Measurements from ENCODE around the gene ASB10.
A peak's percentile ranks its signal among the peaks of the same experiment; 100 is the strongest.

The ASB10 gene

DNA sequence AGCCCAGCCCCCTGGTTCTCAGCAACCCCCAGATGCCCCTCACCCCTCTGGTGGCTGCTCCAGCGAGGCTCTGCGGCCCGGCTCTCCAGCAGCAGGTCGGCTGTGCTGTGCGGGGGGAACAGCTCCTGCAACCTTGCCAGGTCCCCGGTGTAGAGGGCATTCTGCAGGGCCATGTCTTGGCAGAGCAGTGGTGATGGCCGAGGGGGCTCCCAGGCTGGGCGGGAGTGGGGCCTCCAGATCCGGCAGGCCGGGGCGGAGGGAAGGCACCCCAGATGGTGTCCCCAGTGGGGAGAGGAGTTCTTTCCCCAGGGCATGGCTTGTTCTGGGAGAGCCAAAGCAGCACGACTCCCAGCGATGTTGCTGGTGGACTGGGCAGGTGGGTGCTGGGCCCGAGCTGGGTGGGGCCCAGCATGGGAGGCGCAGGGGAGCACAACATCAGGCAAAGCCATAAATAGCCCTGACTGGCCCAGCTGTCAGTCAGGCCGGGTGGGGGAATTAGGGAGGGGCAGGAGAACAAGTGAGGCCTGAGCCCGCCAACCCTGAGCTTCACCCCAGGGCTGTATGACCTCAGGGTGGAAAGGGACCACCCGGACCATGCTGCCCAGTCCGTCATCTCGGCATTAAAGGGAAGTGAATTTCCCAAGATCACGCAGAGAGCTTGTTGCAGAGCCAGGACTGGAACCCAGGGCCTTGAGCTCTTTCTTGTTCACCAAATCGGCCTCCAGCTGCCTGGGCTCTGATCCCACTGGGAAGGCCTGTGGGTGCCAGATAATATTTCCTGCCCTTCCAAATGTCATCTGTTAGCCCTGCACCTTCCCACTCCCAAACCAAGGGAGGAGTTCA is 580 bp upstream of the ASB10 start:
- DNase-seq (ENCODE audit: low spot score): no peak

DNA sequence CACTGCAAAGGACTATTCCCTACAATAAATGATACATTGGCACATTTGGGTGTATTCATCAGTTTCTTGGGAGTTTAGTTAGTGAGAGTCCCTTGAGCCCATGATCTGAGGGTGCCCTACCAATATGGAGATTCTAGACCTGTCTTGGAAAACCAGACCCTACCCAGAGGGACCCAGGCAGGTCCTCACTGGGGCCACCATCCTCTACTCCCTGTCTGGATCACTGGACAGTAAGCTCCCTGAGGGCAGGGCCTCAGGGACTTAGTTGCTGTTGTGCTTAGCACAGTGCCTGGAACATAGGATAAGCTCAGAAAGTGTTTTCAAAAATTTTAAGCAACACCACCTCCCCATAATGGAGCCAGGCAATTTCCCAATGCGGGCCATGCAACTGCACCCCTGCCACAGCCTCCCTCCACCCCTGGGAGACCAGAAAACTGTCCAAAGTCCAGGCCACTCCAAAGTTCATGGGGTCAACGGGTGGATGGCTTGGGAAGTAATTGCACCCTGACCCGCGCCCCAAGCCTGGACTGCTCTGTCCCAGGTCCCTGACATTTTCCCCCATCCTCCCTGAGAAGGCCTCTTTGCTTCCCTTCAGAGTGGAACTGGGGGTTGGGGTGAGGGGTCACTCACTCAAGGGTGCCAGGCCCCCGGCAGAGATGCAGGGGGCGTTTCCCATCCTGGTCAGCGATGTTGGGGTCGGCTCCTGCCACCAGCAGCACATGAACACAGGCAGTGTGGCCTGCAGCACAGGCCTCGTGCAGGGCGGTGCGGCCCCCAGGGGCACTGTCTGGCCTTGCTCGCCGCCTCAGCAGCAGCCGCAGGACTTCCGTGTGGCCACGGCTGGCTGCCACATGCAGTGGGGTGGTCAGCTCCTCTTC is 1.0 kb downstream of the ASB10 start:
- DNase-seq (ENCODE audit: low spot score): no peak

DNA sequence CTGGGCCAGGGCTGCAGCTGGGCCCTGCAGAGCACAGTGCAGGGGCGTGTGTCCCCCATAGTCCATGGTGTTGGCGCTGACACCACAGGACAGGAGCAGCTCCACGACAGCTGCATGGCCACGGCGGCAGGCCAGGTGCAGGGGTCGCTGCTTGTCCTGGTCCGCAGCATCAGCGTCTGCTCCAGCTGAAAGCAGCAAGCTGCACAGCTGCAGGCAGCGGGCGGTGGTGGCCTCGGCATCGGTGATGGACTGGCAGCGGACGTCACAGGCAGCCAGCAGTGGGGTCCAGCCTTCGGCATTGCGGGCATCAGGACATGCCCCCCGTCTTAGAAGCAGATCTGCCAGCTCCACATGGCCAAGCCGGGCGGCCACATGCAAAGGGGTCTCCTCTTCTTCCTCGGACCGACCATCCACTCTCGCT is 6.0 kb downstream of the ASB10 start:
- no peak for DNase-seq (ENCODE audit: low spot score)

DNA sequence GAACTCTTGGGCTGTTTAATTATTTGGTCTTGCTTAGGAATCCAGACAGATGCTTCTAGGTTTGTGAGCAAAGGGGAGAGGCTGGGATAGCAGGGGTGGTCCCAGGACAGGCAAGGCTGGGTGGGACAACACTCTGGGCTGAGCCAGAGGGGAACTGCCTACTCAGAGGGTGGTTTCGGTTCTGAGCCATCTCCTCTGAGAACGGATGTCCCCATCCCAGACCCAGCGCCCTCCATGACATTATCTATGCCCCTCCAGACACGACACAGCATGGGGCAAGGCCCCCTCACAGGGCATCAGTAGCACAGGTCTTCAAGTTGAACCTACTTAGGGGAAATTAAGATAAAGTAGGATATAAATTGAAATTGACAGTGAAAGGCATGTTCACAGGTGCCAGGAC is 7.1 kb downstream of the ASB10 start:
- no peak for DNase-seq (ENCODE audit: low spot score)

DNA sequence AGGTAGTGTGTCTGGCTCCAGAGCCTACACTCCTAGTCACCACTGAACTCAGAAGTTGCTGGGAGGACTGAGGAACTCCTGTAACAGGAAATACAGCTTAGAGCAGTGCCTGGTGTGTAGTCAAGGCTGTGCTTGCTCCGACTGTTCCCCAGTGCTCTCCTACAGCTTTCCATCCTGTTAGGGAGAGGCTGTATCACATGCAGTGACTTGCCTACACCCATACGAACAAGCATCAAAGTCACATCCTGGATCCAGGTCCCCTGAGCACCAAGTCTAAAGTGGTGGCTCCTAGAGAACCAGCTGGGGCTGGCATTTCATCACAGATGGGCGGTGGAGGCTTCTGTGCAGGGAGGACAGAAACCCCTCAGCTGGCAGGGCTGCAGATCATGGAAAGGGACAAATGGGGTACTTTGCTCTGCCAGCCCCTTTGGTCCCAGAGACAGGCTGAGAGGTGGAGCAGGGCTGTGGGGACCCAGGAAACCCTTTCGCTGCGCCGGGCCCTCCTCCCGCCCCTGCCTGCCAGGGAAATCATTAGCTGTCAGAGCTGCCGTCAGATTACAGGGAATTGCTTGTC is 7.7 kb downstream of the ASB10 start:
- DNase-seq (ENCODE audit: low spot score): no peak

DNA sequence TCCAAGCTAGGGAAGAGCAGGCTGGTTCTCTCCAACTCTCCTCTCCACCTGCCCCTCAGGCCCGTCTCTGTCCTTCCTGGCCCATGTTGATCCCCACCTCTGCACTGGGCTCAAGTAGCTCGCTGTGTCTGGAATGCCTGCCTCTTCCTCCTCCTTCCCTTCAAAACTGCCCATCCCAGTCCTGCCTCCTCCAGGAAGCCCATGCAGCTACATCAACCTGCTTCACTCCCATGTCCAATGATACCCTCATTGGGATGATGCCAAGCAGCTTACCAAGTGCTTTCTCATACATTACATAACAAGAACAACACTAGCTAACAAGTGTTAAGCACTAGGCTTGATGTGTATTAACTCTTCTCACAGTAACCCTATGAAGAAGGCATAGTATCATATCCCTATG is 8.2 kb downstream of the ASB10 start:
- no peak for DNase-seq (ENCODE audit: low spot score)

DNA sequence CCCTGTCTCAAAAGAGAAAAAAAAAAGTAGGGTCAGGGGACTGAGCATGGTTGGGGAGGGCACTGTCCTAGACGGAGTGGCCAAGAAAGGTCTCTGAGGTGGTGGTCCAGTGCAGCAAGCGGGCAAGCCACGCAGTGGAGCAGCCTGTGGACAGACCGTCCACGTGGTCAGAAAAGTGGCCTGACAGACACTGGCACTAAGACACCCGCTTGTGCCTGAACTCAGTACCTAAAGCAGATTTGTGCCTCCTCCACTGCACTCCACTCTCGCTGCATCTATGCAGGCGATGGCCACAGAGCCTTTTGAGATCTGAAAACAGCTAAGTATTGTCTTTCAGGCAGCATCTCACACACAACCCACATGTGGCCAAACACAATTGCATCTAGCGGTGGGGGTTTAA is 8.8 kb downstream of the ASB10 start:
- no peak for DNase-seq (ENCODE audit: low spot score)

DNA sequence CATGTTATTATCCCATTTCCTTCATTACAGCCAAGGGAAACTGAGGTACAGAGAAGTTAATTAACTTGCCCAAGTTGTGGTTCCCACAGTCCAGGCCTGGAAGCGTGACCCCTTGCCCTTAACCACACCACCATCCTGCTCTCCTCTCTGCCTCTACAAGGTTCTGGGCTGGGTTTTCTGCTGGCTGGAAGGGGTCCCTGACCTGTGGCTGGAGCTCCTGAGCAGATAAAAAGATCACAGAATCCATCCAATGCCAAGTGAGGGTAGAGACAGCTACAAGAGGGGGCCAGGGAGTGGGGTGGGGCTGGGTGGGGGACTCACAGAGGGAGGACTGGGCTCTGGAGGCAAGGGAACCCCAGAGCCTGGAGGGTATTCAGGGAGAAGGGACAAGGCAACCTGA is 9.7 kb downstream of the ASB10 start:
- no peak for DNase-seq (ENCODE audit: low spot score)

DNA sequence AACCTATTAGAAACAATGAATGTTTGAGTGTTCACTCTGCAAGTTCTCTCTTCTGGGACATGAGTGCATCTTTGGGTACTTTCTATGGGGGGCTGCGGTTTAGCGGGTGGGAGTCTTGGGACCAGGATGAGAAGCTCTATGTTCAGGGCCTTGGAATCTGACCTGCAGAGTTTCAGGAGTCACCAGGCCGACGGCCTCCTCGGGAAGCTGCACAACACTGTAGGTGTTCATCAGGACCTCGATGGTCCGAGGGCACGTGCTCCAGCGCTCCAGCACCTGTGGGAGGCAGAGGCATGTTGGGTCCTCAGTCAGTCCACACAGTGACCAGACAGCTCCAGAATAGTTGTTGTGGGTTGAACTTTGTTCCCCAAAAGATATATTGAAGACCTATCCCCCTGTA is 10.6 kb downstream of the ASB10 start:
- DNase-seq (ENCODE audit: low spot score): no peak

DNA sequence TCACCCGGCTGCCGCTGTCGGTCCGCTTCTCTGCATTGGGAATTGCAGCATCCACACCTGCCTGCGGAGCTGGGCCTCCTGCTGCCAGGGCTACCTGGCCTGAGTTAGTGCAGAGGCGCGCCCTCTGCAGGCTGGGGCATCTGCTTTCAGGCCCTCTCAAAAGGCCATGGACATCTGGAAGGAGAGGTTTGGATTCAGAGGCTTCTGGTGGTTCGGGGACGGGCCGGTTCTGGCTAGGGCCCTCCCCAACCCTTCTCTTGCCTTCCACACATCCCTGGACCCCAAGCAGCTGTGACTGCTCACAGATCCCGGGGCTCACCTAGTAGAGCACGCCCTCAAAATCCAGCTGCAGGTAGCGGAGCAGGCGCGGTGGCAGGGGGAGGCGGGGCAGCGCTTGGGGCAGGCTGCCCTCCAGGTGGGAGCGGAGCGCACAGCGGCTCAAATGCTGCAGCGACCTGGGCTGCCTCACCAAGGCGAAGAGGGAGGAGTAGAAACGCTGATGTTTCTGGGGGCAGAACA is 11.2 kb downstream of the ASB10 start:
- no peak for DNase-seq (ENCODE audit: low spot score)

DNA sequence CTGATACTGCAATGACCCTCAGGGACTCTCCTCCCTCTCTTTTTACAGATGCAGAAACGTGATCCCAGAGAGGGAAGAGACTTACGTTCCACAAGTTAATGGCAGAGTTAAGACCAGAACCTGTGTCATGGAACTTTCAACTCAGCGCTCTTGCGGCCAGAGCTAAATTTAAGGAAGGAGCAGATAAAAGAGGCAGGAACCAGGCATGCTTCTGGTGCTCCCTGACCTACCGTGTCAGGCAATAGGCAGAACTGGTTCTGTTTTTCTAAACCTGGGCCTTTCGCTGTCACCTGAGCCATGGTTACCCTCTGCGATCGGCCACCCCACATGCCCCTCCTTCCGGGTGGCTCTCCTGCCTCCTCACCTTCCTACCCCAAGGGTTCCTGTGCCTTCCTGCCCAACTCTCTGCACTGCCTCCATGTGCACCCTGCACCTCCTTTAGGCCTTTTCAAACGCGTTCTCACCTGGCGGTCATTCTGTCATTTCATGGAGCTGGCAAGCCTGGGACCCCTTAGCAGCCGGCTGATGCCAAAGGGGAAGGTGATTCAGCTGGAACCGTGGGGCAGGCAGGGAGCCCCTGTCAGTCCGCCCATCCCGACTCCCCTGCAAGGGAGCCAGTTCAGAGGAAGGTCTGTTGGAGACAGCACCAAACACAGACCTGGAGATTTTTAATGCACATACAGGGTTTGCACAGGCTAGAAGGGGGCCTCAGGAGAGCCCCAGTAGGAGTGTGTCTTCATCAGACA is 11.8 kb downstream of the ASB10 start:
- DNase-seq (ENCODE audit: low spot score): no peak

DNA sequence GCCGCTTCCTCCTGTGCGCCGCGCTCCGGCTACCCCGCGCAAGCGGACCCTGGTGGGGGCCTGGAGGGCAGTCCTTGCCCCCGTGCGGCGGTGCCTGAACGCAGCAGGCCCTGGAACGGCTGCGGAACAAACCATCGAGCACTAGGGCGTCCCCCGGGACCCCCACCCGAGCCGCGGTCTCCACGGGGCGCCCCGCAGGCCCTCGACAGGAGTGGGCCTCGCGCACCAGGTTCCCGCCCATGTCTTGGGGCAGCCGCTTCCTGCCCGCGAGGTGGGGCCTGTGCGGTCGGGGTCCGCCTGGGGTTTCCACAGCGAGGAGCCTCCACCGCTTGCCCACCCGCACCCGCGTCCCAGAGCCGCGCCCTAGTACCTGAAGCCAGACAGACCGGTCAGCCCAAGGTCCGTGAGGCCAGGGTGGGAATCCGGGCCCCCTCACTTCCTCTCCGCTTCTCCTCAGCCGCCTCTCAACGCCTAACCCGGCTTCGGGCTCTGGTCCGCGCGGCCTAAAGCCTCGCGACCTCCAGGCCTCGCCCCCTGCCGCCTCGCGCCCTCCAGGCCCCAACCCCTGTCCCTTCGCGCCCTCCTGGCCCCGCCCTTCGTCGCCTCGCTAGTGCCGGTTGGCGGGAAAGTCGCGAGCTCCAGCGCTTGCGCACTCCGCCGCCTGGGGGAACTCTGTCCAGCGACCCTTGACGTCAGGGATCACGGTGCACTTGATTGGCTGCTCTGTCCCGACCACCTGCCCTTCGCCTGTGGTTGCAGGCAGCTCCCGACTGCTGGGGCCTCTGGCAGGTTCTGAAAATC is 12.6 kb downstream of the ASB10 start:
- DNase-seq (ENCODE audit: low spot score): no peak

DNA sequence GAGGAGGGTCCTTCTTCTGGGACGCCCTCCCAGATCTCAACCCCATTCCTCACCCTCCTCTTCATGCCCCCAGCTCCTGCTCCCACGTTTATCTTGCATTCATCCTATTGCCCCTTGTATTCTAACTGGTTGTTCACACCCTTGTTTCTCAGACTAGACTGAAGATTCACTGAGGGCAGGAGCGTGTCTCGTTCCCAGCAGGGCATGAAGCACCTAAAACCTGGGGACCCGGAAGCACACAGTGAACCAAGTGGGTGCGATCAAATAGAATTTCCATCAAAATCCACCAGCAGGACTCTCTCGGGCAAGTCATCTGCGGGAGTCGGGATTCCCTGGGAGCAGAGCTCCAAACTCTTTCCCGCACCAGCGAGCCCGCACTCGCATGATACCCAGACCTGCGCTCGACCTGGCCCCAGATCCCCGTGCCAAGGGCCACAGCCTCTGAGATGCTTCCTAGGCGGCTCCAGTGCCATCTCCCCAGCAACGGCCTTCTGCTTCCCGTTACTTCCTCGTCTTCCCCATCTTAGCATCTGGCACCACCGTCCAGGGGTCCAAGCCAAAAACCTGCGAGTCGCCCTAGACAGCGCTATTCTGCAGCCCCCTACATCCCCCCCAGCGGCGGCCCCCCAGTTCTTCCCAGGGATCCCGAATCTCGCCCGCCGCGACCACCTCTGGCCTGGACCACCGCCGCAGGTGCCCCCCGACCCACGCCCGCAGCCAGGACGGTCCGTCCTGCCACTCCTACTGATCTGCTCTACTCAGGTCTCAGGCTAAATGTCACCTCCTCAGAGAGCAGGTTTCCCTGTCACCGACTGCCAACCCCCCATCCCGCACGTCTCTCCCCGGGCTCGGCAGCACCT is 13.4 kb downstream of the ASB10 start:
- no peak for DNase-seq (ENCODE audit: low spot score)

DNA sequence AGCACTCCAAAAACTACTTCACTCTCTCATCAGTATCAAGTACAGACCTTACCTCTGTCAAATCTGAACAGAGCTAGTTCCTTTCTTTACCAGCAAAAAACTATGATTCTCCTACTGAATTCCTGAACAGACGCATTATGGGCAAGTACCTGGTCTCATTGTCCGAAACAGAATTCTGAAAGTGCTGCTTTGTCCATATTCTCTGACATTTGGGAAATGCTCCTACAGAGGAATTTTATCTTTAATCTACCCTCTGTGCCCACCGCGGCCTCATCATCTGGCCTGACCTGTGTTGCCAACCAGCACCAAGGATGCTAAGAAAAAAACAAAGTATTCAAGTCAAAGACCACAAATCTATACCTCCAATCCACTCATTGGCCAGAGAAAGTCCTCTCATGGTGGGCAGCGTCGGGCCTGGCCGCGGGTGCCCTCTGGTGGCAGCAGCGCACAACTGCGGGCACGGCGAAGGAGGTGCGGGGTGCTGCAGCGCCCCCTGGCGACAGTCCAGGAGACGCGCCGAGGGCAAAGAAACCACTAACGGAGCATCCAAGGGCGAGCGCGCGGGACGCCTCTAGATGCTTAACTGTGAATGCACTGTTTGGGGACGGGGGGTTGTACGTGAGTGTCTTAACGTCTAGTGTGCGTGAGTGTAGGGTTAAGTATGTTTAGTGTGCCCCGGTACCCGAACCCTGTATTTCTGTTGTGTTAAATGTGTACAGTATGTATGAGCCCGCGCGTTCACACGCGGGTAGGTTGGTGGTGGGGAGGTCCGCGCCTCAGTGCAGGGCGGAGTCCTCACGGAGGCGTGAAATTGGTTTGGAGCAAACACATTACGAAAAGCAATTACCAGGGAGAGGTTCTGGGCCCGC is 14.5 kb downstream of the ASB10 start:
- DNase-seq (ENCODE audit: low spot score): peak; percentile 86

DNA sequence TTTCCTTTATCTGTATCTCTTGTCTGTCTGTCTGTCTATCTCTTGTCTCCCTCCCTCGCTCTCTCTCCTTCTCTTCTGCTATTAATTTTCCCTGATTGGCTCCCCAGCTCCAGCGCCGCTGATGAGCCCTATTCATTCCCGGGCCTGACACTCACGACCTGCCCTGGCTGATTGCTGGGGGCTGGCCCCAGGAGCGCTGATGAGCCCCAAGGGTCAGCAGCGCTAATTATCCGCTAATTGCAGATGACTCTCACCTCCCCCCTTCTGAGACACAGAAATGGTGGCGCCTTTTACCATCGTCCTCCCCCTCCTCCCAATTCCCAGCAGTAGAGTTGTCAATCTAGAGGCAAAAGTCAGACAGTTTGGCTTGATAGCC is 18.3 kb downstream of the ASB10 start:
- no peak for DNase-seq (ENCODE audit: low spot score)

DNA sequence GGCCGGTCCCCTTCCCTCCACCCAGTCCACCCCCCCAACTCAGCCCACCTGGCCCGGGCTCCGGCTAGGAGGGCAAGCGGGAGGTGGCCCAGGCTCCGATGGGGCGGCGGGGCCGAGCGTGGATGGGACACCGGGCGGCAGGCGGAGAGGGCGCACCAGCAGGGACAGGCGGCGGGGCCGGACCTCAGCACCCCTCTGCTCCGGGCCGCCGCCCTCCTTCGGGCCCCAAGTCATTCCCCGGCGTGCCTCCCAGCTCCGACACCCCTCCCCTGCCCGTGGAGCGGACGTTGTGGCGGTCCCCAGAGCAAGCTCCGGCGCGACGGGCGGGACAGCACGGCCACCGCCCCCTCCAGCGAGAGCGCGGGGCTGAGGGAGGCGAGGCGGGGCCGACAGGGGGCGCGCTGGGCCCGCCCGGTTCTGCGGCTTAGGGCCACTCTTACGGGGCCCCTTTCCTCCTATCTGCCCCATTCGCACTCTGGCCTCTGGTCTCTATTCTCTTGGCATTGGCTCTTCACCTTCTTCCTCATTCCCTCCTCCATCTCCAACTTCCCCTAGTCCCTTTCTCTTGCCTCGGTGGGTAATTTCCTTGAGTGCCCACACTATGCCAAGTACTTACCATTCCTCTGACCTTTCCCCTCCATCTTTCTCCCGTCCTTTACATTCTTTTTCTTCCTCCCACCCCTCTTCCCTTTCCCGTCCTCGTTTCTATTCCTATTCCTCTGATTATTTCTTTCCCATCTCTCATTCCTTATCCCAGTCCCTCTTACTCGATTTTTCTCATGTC is 18.9 kb downstream of the ASB10 start:
- no peak for DNase-seq (ENCODE audit: low spot score)

DNA sequence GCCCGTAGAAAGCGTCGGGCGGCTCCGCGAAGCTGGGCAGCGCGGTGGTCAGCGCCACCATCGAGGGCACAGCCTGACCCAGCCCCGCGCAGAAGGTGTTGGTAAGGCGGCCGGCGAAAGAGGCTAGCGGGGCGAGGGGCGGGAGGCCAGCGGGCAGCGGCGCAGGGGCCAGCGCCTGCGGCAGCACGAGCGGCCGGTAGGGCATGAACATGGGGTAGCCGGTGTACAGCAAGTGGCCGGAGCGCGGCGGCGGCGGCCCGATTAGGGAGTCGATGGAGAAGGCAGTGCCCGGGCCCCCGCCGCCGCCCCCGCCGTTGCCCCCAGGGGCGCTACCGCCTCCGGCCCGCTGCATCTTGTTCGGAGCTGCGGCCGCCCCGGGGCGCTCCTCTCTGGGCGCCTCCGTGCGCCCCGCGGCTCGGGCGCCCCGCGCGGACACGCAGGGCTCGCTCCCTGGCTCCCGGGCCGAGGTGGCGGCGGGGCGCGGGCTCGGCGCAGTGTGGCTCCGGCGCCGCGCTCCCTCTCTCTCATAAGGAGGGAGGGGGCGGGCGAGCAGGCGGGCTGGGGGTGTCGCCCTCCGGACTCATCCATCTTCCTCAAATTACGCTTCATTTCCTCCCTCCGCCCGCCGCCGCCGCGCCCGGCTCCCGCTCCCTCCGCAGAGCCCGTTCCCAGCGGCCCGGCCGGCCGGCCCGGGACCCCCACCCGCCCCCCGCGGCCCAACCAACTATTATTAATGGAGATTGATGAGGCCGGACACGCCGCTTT is 19.7 kb downstream of the ASB10 start, which contains the start of gene GBX1:
GBX1 (minus strand) TSS at position 498 of the 765 bp plus-strand sequence; CDS start at position 352, 146 bp downstream.
- DNase-seq (ENCODE audit: low spot score): no peak
